Measurements from ENCODE around the gene TSPYL6. TPM values are rescaled to one million over a fixed set of nuclear protein-coding genes. Genes with fewer than 3 reads are reported as not detected.

Gene TSPYL6
- not detected in 5 replicates for total RNA-seq (2022; extraction: Qiagen RNA extraction)

DNA sequence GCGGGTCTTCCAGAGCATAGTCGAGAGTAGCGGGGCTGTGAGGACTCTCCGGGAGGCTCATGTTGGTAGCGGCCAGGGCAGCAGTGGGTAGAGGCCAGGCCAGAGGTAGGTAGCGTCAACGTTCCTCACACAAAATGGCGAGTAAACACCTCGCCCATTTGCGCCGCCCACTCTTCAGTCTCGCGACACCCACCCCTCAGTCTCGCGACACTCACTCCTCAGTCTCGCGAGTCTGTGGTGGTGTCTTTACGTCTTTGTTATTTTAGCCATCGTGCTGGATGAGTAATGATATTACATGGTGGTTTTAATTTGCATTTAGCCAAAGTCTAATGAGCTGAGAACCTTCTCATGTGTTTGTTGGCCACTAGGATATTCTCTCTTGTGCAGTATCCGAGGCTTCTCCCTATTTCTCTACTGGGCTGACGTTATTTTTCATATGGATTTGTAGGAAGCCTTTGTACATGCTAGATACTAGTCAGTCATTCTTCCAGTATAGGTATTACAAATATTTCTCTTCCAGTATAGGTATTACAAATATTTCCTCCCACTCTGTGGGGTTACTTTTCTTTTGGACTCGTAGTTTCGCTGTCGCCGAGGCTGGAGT lies at the start of gene TSPYL6:
Gene TSPYL6 (minus strand): TSS at position 139 of the 604 bp plus-strand sequence. CDS start 78 bp downstream, at position 61.

Other genes with a start within 250 kb of the TSPYL6 start
- 5.9 to 7.9 TPM (median 6.9 TPM) in 5 replicates for gene ACYP2, start 140.6 kb downstream of the TSPYL6 start, total RNA-seq (2022; extraction: Qiagen RNA extraction)
- 114 to 171 TPM (median 133 TPM) in 5 replicates for gene SPTBN1, start 200.1 kb upstream of the TSPYL6 start, total RNA-seq (2022; extraction: Qiagen RNA extraction)